Thymus (tissue), 11 donors: ENCODE results near the gene AACS. TPM values are rescaled to one million over a fixed set of nuclear protein-coding genes. Genes with fewer than 3 reads are reported as not detected.
A peak's percentile ranks its signal among the peaks of the same experiment; 100 is the strongest.
"Not testable (repeated sequence)": the region's sequence is repeated elsewhere in the genome, so short reads cannot be mapped to it uniquely, and the experiment has no call there.

ENCODE experiments used
- DNase-seq, 9 donors: peaks; one replicate each; pipeline ENCODE4 v3.0.0-alpha.2; 2013; ENCODE audit warnings: low spot score in 9 of 9, low read depth in 6 of 9, missing footprints in 1 of 9
- H3K27ac ChIP-seq, 2 donors: one replicate each; pipeline ENCODE4 v1.5.1; 2013; ENCODE audit warnings: control low read depth in 1 of 2, low read depth in 1 of 2, low read length in 1 of 2, mild to moderate bottlenecking in 1 of 2, moderate library complexity in 1 of 2
- H3K27me3 ChIP-seq, 2 donors: one replicate each; pipeline ENCODE4 v1.5.1; 2013; ENCODE audit warnings: low read length in 1 of 2; ENCODE audit not compliant: control insufficient read depth in 2 of 2, insufficient read depth in 1 of 2
- H3K36me3 ChIP-seq, 2 donors: one replicate each; pipeline ENCODE4 v1.5.1; 2013; ENCODE audit warnings: low read length in 1 of 2, mild to moderate bottlenecking in 1 of 2, moderate library complexity in 1 of 2; ENCODE audit not compliant: control insufficient read depth in 2 of 2, insufficient read depth in 2 of 2
- H3K4me1 ChIP-seq, 2 donors: one replicate each; pipeline ENCODE4 v1.5.1; 2013; ENCODE audit warnings: low read length in 2 of 2; ENCODE audit not compliant: control insufficient read depth in 2 of 2, insufficient read depth in 2 of 2
- H3K4me3 ChIP-seq, 2 donors: one replicate each; pipeline ENCODE4 v1.5.1; 2013; ENCODE audit warnings: low read length in 2 of 2, control low read depth in 1 of 2, mild to moderate bottlenecking in 1 of 2
- H3K9me3 ChIP-seq, 2 donors: one replicate each; pipeline ENCODE4 v1.5.1; 2013; ENCODE audit warnings: low read length in 1 of 2, mild to moderate bottlenecking in 1 of 2; ENCODE audit not compliant: control insufficient read depth in 2 of 2, insufficient read depth in 1 of 2
- WGBS: extraction: QIAGEN DNeasy Blood & Tissue Kit; methylation state at CpG from one replicate; pipeline ENCODE4 v1.1.7; 2013; 5-methylcytosine and 5-hydroxymethylcytosine counted together
- polyA plus RNA-seq: library from polyadenylated mRNA; stranded (reverse); fragments of 200-250 nt; gene quantifications from one replicate; pipeline ENCODE4 v1.2.3, GENCODE V29; 2013
- total RNA-seq: library from RNA; stranded (reverse); fragments of 120-200 nt; gene quantifications from one replicate; pipeline ENCODE4 v1.2.4, GENCODE V29; 2013
- donor health status: healthy.

The AACS gene
- total and polyA plus RNA-seq, 2 donors, result 10.2 to 17.0 TPM

DNA sequence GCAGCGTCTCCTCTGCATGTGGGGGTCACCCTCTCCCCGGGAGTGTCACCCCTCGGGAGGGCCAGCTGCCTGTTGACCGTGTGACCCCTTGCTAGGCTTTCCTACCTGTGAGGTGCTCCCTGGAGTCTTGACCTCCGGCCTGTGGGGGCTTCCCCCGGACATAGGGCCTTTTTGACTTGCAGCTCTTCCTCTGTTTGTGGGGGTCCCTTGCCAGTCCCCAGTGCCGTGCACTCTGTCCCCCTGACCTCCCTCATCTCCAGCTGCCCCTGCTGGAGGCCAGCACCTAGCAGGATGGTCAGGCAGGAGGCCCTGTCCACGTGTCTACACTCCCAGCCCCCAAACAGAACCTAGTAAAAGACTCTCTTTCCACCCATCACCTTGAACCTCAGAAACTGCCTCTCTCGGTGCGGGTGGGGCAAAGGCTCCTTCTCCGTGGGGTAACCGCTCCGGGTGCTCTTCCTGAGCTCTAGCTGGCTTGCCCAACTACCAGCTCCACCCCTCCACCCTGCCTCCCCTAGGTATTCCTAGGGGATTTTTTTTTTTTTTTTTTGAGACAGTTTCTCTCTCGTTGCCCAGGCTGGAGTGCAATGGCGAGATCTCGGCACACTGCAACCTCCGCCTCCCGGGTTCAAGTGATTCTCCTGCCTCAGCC is 810 bp downstream of the AACS start:
- Histone ChIP-seq H3K4me3 (peak overlapping the region; percentile 52 to 97), H3K36me3 (peaks cover 0 to 3% of the 10 kb centered on the region in 2 donors), H3K9me3 (peaks cover 0 to 4% of the 10 kb centered on the region in 2 donors), H3K27ac (peak overlapping the region in 1 of 2 donors; percentile 81), H3K4me1 (peaks cover 7 to 11% of the 10 kb centered on the region in 2 donors), H3K27me3 (peaks cover 0 to 3% of the 10 kb centered on the region in 2 donors)
- 67% methylated on average over 18 of the region's 18 CpGs for WGBS
- DNase-seq, result no peak

- peaks cover 7 to 11% of the 10 kb centered on the region in 2 donors for H3K4me1 ChIP-seq
- H3K27me3 ChIP-seq, result peaks cover 0 to 3% of the 10 kb centered on the region in 2 donors
- DNase-seq, result no peak
- peaks cover 0 to 6% of the 10 kb centered on the region in 2 donors for H3K36me3 ChIP-seq
- 98% methylated on average over 6 of the region's 6 CpGs for WGBS
- no peak overlapping the region for H3K4me3 ChIP-seq
- no peaks in the 10 kb centered on the region for H3K9me3 ChIP-seq
- no peak overlapping the region for H3K27ac ChIP-seq
Observed at GRCh38 chr12:125068391-125068790, 3.2 kb downstream of the AACS start.

DNA sequence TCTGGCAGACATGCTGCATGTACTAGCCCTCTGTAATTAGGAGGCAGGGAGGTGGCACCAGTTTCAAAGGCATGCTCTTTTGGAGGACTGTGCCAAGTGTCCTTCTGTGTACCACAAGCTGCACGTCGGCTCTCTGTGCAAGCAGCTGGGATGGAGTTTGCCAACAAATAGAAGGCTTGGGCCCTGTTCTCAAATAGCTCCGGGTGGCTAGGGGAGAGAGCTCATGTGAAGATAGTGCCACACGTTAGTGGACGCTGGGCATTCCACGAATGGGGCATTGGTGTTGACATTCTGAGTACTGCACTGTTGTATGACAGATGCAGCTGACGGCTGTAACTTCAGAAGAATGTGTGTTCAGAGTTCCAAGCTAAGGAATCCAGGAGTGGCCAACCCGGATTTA is 4.4 kb downstream of the AACS start:
- DNase-seq, result no peak
- no peaks in the 10 kb centered on the region for H3K27me3 ChIP-seq

GRCh38 chr12:125070112-125070511 is 4.9 kb downstream of the AACS start:
- H3K9me3 ChIP-seq, result no peaks in the 10 kb centered on the region
- H3K27me3 ChIP-seq, result no peaks in the 10 kb centered on the region
- peaks cover 0 to 6% of the 10 kb centered on the region in 2 donors for H3K36me3 ChIP-seq
- peaks cover 7 to 8% of the 10 kb centered on the region in 2 donors for H3K4me1 ChIP-seq
- WGBS, result 97% methylated on average over 6 of the region's 6 CpGs
- no peak overlapping the region for H3K4me3 ChIP-seq
- no peak overlapping the region for H3K27ac ChIP-seq
- no peak for DNase-seq

More for the DNA sequence above, 4.4 kb downstream of the AACS start:
- Histone ChIP-seq H3K9me3 (no peaks in the 10 kb centered on the region), H3K4me3 (no peak overlapping the region), H3K27ac (no peak overlapping the region), H3K4me1 (peaks cover 7 to 11% of the 10 kb centered on the region in 2 donors), H3K36me3 (peaks cover 0 to 6% of the 10 kb centered on the region in 2 donors)
- 96% methylated on average over 8 of the region's 8 CpGs for WGBS

DNA sequence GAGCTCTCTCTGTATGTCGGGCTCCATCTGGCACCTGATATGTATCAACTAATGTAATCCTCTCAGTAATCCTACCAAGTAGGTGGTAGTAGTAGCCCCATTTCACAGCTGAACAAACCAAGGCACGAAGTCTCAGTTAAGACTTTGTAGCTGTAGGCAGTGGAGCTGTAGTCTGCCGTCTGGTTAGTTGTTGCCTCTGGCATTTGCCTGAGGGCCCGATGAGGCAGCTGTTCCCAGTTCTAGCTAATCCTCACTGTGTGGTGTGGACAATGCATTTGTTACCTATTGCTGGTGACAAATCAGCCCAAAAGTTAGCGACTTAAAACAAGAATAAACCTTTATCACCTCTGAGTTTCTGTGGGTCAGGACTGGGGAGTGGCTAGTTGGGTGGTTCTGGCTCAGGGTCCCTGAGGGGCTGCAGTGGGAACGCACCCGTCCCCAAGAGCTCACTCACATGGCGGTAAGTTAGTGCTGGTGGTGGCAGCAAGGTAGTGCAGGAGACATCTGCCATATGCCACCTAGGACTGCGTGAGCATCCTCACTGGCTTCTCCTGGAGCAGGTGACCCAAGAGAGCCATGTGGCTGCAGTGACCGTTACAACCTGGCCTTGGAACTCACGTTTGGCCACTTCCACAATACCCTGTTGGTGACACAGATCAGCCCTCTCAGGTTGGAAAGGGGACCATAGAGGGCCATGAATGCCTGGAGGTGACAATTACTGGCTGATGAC is 5.6 kb downstream of the AACS start:
- no peaks in the 10 kb centered on the region for H3K9me3 ChIP-seq
- peaks cover 2 to 6% of the 10 kb centered on the region in 2 donors for H3K36me3 ChIP-seq
- 98% methylated on average over 11 of the region's 11 CpGs for WGBS
- H3K4me1 ChIP-seq, result peaks cover 4 to 5% of the 10 kb centered on the region in 2 donors
- H3K4me3 ChIP-seq, result no peak overlapping the region
- no peak for DNase-seq
- no peaks in the 10 kb centered on the region for H3K27me3 ChIP-seq
- H3K27ac ChIP-seq, result no peak overlapping the region

GRCh38 chr12:125071456-125071855 is 6.2 kb downstream of the AACS start:
- no peaks in the 10 kb centered on the region for H3K4me1 ChIP-seq
- WGBS, result 97% methylated on average over 12 of the region's 12 CpGs
- H3K36me3 ChIP-seq, result peaks cover 8 to 9% of the 10 kb centered on the region in 2 donors
- H3K4me3 ChIP-seq, result no peak overlapping the region
- H3K27ac ChIP-seq, result no peak overlapping the region
- H3K27me3 ChIP-seq, result no peaks in the 10 kb centered on the region
- no peaks in the 10 kb centered on the region for H3K9me3 ChIP-seq
- no peak for DNase-seq

GRCh38 chr12:125072496-125072895 is 7.3 kb downstream of the AACS start:
- over 99% methylated on average over 2 of the region's 2 CpGs for WGBS
- Histone ChIP-seq H3K9me3 (no peaks in the 10 kb centered on the region), H3K27ac (no peak overlapping the region), H3K4me1 (no peaks in the 10 kb centered on the region), H3K4me3 (no peak overlapping the region), H3K27me3 (no peaks in the 10 kb centered on the region), H3K36me3 (peaks cover 11 to 13% of the 10 kb centered on the region in 2 donors)
- no peak for DNase-seq

DNA sequence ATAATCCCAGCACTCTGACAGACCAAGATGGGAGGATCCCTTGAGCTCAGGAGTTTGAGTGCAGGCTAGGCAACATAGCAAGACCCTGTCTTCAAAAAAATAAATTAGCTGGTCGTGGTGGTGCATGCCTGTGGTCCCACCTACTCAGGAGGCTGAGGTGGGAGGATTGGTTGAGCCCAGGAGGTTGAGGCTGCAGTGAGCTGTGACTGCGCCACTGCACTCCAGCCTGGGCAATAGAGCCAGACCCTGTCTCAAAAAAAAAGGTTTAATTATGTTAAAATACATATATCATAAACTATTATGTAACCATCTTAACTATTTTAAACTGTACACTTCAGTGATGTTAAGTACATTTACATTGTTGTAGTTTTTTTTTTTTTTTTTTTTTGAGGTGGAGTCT is 9.1 kb downstream of the AACS start:
- H3K4me1 ChIP-seq, H3K9me3 ChIP-seq, H3K27ac ChIP-seq, H3K27me3 ChIP-seq, DNase-seq, H3K4me3 ChIP-seq: not testable (repeated sequence)
- H3K36me3 ChIP-seq, result peaks cover 22 to 24% of the 10 kb centered on the region in 2 donors
- WGBS, result 97% methylated on average over 2 of the region's 2 CpGs

DNA sequence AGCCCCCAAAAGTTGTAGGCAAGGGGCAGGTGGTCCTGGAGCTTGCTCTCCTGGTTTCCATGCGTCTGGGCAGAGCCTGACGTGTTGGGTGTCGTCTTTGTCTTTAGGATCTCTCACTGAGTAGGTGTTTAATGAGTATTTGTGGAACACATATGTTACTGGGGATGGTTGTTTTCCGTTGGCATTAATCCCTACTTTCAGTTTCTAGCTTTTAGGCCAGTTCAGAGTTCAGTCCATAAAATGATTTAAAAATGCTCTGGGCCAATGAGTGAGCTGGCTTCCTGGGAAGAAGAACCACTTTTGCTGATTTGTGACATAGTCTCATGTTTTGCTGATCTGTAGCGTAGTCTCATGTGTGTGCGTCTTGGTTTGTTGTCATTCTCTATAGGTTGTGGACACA is 10.9 kb downstream of the AACS start:
- DNase-seq, result no peak
- peaks cover 21 to 22% of the 10 kb centered on the region in 2 donors for H3K36me3 ChIP-seq
- no peaks in the 10 kb centered on the region for H3K27me3 ChIP-seq
- 98% methylated on average over 6 of the region's 6 CpGs for WGBS
- no peak overlapping the region for H3K27ac ChIP-seq
- H3K4me3 ChIP-seq, result no peak overlapping the region
- no peaks in the 10 kb centered on the region for H3K4me1 ChIP-seq
- no peaks in the 10 kb centered on the region for H3K9me3 ChIP-seq
